Epithelial cell of proximal tubule (primary cell): ENCODE results near the gene PRR5. TPM values are rescaled to one million over a fixed set of nuclear protein-coding genes. Genes with fewer than 3 reads are reported as not detected.

ENCODE experiments used
- DNase-seq: peaks from one replicate; pipeline ENCODE4 v3.0.0-alpha.2; 2011; ENCODE audit warnings: low read depth
- H3K4me3 ChIP-seq: 2 replicates; pipeline ENCODE4 v1.5.1; 2011; ENCODE audit warnings: low read depth, mild to moderate bottlenecking, low read length
- CTCF ChIP-seq: conservative IDR thresholded peaks from 2 replicates; pipeline ENCODE4 v1.5.1; 2012; ENCODE audit warnings: low read depth, mild to moderate bottlenecking, low read length
- total RNA-seq: library from RNA; depleted of rRNA; stranded (reverse); fragments of >200 nt; gene quantifications from 2 replicates; pipeline ENCODE4 v1.2.3, GENCODE V29; 2015

Gene PRR5
- total RNA-seq, 1 donor from 2014 or later: 9.1 TPM

DNA sequence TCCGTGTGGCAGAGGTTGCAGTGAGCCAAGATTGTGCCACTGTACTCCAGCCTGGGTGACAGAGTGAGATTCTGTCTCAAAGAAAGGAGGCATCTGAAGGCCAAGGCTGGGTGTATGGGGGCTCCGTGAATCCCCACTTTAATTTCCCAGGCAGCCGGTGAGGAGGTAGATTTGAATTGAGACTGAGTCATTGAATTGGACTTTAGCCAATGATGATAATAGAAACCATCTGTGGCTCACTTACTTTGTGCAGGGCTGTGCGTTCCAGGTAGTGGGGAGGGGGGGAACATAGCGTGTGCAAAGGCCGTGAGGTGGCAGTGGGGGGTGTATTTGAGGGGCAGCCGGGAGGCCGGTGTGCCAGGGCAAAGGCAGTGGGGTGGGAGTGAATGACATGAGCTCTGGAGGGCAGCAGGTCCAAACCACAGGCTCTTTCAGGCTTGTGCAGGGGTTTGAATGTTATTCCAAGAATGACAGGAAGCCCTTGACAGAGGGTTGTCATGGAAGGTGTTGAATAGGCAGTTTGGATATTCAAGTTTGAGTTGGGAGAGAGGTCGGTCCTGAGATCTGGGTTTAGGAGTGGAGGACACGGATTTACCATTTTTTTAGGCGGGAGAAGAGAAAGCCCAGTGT is 56.5 kb downstream of the PRR5 start:
- DNase-seq: no peak
- no peak overlapping the region for H3K4me3 ChIP-seq
- TF ChIP-seq CTCF: no peak

GRCh38 chr22:44759001-44759400 is 57.0 kb downstream of the PRR5 start:
- no peak overlapping the region for H3K4me3 ChIP-seq
- TF ChIP-seq CTCF: no peak
- no peak for DNase-seq

- no peak for DNase-seq
- TF ChIP-seq CTCF: no peak
- no peak overlapping the region for H3K4me3 ChIP-seq
Observed at GRCh38 chr22:44759430-44760310, 57.7 kb downstream of the PRR5 start.

- H3K4me3 ChIP-seq: no peak overlapping the region
- TF ChIP-seq CTCF: no peak
- no peak for DNase-seq
Observed at GRCh38 chr22:44760476-44760875, 58.5 kb downstream of the PRR5 start.

GRCh38 chr22:44761025-44761424 is 59.0 kb downstream of the PRR5 start:
- no peak for TF ChIP-seq CTCF

GRCh38 chr22:44764373-44764772 is 62.4 kb downstream of the PRR5 start:
- DNase-seq: no peak
- no peak for TF ChIP-seq CTCF
- H3K4me3 ChIP-seq: no peak overlapping the region

More at GRCh38 chr22:44761025-44761424, 59.0 kb downstream of the PRR5 start:
- H3K4me3 ChIP-seq: no peak overlapping the region
- no peak for DNase-seq
